Caki2 (cell line): ENCODE measurements around the gene PTPRM. TPM values are rescaled to one million over a fixed set of nuclear protein-coding genes. Genes with fewer than 3 reads are reported as not detected.

Source experiments
- DNase-seq: peaks from one replicate; pipeline ENCODE4 v3.0.0-alpha.2; 2015; ENCODE audit warnings: low read depth
- in situ Hi-C: cut with HindIII; loops from 2 replicates; pipeline ENCODE4 v1.10.0; 2016; ENCODE audit warnings: low sequenced_read_pairs, low pct_unique_long_range_greater_than_20kb, mixed read lengths
- total RNA-seq: library from RNA; depleted of rRNA; stranded (reverse); fragments of >200 nt; shearing (Covaris generic); gene quantifications from 2 replicates; pipeline ENCODE4 v1.2.3, GENCODE V29; 2014; ENCODE audit warnings: low replicate concordance

PTPRM gene
- total RNA-seq, 1 experiment from 2014 or later: 29.1 TPM

DNA sequence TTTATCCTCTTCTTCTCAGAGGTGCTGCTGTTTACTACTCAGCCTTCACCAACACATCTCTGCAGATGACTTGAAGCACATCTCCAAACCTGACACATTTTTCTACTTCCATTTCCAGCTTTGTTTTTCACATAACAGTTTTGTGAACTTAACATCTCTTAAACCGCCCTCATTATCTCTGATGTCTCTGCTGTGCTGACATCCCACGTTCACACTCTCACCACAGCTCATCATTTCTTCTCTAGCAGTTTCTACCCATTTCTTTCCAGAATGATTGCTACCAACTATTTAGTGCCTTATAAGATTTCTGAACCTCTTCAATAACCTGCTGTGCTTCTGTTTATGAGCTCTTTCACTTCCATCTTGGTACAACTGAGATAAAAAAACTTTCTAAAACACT, 238.0 kb downstream of the PTPRM start:
- in situ Hi-C loops: no loop called here
- DNase-seq: no peak

DNA sequence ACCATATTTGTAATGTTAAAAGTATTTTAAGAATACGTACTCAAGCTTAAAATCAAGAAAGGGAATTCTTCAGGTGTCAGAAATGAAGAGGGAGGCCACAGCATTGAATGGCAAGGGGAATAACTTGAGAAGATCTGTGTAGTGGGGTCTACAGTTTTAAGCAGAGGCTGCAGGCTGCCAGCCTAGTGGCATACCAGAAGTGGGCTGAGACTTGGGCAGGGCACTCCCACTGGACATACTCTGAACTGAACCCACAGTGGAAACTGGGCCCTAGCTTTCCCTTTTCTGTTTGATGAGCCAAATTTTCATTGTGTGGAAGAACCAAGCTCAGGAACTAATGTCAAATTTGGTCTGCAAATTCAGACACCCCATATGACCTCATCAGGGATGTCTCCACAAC, 238.8 kb downstream of the PTPRM start:
- DNase-seq: no peak
- in situ Hi-C loops: no loop called here

DNA sequence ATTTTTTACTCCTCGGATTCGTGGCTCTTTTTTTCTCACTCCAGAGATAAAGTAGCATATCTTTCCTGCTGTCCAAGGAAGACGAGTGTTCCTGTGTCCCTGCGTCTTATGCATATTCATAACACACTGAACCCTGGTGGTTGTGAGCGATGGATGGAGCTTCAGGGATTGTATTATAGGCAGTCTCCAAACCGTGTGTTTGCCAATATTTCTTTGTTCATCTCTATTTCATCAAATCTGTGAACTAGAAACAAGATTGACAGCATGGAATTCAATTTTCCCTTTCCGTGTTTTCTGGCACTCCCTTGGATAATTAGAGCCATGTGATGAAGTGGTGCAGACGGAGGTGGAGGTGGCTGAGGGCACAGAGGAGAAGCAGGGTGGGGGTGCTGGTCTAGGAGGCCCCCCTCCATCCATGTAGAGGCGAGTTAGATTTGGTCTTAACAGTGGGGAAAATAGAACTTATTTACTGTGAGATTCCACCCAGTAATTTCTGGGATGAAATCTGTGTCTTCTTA, 240.9 kb downstream of the PTPRM start:
- in situ Hi-C loops: no loop called here
- no peak for DNase-seq

DNA sequence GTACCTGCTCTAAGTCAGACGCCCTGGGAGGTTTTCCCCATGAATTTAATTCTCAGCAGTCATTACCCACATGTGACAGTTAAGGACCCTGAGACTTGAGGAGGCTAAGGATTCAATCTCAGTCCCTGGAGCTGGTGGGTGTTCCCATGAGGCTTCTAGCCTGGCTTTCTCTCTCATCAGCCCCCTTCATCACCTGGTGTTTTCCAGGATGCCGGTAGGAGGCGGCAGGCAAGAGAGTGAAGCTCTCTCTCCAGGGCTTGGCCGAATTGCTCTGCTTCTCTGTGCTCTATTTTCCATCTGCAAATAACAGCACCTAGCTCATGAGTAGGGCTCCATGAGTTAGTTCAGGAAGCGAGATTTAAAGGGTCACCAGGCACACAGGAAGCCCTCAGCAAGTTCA, 241.9 kb downstream of the PTPRM start:
- in situ Hi-C loops: no loop called here
- no peak for DNase-seq

DNA sequence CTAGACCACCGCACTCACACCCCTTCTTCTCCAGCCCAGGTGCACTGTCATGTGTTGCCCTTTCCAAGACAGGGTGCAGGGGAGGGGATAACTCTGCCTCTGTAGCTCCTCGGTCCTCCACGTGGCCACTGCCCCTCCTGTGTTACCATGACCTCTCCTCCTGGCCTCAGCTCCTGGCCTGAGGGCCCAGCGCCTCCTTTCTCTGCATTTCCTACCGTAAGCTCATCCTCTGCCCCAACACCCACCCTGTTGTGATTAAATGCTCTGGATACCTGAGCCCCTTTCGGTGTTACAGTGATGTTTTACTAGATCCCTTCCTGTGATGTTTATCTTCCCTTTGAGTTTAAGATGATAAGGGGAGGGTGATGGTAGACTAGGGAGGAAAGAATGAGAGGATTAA, 242.3 kb downstream of the PTPRM start:
- in situ Hi-C loops: no loop called here
- DNase-seq: no peak

DNA sequence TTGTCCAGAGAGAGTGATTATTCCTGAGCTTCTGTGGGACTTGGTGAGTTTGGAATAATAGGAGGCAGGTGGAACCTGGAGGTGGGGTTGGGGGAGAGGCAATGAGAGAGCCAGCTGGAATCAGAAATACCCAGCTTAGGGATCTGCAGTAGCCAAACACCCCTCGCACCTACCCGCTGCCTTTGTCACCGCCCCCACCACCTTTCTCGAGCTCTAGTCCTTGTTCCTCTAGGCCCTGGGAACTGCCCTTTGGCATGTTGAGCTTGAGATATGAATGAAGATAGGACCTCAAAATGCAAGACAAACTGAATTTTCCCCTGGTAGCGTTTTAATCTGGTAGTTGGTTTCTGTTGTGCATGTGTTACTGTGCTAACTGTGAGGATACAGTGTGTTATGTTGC, 242.9 kb downstream of the PTPRM start:
- in situ Hi-C loops: no loop called here
- no peak for DNase-seq

DNA sequence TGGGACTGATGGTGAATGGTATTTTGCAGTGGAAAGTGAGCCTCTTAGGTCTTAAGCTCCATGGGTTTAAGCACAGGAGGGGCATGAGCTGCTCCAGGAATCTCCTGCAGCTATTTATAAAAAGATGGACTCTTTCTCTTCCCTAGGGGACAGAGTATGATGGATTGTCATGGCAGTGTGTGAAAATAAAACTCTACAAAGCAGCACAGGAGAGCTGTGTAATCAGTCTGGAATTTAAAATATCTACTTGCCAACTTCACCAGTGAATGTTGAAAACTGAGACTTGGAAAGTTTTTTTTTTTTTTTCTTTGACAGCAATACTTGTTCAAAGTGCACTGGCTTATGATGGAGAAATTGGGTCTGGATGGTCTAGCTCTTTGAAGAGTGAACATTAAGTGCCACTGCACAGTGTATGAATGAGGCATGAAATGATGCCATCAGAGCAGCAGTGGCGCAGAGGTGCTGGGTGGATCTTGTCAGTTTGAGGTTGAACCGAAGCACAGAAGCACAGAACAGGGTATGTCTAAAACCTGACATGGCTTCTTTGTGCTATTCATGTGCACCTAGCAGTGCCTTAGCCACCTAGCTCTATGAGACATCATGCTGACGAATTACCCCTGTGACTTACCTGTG, 245.4 kb downstream of the PTPRM start:
- in situ Hi-C loops: no loop called here
- peak; percentile 67 for DNase-seq

DNA sequence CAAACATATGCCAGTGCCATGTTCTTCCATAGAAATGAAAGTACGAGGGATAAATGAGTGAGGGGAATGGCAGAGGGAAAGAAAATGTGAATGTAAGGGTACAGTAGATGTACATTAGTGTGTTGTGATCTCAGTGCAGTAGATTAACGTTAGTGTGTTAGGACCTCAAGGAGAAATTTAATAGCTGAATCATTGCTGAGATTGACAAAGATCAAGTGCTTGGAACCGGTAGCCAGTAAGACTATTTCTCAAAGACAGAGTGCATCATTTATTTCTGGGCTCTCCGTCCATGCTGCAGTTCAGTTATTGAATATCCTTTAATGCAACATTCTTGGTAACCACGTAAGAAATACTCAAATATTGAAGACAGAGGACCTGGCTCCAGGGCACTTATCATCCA, 246.0 kb downstream of the PTPRM start:
- in situ Hi-C loops: no loop called here
- DNase-seq: no peak

DNA sequence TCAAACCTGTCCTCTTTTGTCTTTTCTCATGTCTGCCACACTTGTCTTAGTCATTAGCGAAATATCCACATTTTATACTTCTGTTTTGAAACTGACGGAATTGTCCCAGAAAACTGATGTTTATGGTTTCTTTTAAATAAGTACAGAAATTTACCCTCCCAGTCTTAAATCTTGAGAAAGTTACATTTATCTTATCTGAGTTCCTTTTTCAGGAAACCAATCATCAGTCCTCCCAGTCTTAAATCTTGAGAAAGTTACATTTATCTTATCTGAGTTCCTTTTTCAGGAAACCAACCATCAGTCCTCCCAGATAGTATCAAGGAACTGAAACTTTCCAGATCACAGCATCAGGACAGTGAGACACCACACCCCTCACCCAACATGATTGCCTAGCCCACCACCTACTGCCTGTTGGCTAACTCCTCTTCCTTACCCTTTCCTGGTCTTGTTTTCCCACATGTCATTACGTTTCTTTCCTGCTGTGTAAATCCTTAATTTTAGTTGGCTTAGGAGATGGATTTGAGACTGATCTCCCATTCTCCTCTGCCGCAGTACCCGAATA, 247.7 kb downstream of the PTPRM start:
- in situ Hi-C loops: no loop called here
- peak; percentile 2 for DNase-seq

DNA sequence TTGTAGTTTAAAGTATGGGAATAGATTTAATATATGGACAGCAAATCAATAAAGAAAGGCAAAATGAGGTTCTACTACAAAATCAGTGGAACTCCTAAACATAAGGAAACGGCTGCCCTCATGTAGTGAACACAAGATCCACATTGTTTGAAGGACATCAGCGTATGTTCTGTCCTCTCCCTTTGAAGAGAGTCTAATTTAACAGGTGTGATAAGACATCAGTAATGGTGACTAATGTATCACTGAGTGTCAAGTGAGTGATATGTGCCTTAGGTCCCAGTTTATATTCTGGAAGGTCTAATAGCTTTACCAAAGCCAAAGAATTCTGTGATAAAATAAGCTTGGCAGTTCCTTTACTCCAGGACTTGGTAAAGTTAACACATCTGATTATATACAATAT, 248.7 kb downstream of the PTPRM start:
- DNase-seq: no peak
- in situ Hi-C loops: no loop called here

DNA sequence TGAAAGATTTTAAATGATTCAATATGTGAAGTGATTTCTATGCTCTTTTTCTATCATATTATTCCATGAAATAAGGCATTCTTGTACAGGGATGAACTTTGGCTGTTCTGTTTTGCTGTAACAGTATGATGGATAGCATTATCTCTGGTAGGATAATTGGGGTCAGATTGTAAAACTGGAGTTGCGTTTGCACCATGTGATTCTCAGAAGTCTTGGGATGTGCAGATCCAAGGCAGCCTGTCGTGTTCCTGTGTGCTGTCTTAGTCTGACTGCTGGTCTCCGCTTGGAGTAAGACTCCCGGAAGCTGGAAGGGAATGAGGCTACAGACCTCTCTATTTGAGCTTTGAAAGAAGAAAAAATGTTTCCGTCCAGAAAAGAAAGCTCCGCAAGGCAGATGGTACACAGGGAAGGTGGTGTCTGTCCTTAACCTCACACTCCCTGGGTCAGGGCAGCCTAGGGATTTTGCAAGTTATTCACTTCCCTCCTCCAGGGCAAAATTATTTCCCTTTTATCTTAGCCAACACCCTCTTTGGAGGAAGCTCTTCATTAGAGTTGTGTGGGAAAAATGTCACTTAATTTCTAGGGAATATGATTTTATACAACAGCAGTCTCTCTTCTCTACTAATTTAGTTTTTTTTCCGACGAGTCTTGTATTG, 250.6 kb downstream of the PTPRM start:
- in situ Hi-C loops: no loop called here
- no peak for DNase-seq

DNA sequence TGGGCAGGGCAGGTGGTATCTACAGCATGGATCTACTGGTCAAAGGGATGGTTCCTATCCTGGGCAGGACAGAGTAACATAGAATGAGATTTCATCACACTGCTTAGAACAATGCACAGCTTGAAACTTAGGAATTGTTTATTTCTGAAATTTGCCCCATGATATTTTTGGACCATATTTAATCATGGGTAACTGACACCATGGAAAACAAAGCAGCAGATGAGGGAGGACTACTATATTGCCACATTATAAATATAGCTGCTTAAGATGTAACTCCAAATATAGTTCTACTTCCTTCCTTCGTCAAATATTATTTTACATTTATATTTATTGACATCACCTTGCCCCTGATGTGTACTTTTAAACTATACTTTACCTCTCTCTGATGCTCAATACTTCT, 254.7 kb downstream of the PTPRM start:
- in situ Hi-C loops: no loop called here
- no peak for DNase-seq

DNA sequence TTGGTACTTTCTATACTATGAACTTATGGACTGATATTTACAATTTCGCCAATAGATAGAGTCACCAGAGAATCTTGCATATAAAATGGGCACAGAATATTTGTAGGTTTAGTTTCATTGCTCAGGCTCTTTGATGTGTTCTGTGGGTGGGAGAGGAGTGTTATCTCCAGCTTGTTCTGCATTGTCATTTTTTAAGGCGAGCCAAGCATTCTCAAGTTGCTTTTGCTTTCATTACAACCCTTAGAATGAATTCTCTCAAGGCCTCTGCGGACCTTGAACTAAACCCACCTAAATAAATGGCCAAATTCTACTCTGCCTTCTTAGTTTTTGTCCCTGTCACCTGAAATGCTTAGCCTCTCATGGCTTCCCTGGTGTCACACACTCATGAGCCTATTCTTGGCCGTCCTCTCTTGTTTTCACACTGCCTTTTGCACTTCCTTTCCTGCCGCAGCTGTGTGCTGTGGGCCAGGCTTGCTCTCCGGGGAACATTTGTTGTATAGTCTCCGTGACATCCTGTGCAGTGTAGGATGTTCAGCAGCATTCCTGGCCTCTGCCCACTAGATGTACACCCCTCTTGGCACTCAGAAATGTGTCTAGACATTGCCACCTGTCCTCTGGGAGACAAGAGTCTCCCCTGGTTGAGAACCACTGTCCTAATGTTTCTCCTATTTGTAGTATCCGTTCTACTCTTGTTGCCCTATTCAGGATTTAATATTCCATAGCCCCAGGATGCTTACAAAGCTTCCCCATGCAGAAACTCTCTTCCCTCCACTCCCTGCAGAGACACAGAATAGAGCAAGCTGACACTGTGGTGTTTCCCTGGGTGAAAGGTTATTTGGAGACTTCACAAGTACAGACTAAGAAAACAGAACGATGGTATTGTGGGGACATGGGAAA, 255.6 kb downstream of the PTPRM start:
- DNase-seq: no peak
- in situ Hi-C loops: no loop called here

DNA sequence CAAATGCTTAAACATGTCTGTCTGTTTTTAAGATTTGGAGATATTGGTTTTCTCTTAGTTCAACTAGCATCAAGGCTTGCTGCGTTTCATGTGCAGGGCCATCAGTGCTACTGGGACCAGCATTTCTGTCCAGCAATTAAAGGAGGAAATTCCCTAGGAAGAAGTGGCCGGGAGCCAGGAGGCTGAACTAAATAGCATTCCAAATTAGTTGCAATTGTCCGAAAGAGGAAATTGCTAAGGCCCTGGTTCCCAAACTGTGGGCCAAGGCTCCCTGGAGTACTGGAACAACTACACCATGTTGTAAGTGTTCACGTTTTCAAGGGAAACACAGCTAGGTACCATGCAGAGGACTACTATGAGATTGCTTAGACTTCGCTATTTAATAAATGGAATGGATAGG, 257.9 kb downstream of the PTPRM start:
- in situ Hi-C loops: no loop called here
- DNase-seq: no peak

DNA sequence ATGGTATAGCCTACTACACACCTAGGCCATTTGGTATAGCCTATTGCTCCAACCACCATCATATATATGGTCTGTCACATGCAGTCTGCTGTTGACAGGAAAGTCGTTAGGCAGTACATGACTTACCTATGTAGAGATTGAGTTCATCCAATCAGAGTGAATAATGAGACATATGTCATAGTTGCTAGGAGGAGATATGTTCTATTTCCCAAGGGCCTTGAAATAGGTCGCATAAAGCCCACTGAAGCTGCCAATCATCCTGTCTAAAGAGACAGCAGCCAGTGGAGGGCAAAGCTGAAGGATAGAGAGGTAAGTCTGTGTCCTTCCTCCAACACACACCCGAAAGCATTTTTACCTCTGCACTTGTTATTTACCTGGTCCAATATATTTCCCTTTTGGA, 263.4 kb downstream of the PTPRM start:
- peak; percentile 13 for DNase-seq
- in situ Hi-C loops: no loop called here

DNA sequence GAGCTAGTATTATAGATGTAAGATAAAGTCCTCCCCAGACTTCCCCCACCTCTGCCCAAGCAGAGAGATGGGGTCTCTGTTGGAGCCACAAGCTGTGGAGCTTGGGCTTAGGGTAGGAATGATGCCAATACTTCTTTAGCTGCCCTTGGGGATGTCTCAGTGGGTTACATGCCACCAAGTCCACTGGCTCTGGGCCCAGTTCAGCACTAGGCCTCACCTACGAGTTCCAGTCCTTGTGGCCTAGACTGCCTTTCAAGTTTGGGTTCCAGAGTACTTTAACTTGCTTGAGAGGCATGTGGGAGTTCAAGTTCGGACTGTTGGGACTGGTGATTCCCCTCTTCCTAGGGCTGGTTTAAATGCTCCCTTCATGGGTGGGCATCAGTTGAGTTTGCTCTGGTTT, 272.4 kb downstream of the PTPRM start:
- in situ Hi-C loops: no loop called here
- no peak for DNase-seq

DNA sequence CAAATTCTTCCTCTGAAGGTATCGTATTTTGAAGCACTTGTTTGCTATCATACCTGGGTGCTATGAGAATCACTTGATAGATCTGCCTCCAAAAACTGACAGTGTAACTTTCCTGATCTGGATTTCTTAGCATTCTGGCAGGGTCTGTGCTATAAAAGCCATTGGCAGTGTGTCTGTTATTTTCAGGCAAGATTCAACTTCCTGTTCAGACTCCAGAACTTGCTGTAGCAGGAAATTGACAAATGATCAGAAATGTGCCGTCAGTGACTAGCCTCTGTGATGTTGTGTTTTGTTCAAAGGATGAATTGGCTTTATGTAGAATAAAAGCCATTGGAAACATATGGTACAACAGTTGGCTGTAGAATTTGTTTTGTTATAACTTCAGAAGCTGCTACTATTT, 273.3 kb downstream of the PTPRM start:
- no peak for DNase-seq
- in situ Hi-C loops: no loop called here

DNA sequence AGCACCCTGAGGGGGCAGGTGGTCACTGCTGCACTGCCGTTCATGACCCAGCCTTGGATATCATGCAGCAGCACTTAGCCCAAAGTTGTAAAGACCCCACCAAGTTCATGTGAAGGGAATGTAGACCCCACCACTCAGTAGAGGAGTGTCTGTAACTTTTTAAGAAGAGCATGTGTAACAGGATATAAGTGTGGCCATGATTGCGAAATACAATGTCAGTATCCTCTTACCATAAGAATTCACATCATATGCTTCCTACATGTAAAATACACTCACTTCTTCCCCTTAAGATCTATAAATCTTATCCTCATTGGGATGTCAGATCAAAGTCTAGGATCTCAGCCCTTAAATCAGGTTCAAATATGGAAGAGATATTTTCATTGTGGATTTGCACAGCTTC, 276.9 kb downstream of the PTPRM start:
- DNase-seq: no peak
- in situ Hi-C loops: no loop called here

DNA sequence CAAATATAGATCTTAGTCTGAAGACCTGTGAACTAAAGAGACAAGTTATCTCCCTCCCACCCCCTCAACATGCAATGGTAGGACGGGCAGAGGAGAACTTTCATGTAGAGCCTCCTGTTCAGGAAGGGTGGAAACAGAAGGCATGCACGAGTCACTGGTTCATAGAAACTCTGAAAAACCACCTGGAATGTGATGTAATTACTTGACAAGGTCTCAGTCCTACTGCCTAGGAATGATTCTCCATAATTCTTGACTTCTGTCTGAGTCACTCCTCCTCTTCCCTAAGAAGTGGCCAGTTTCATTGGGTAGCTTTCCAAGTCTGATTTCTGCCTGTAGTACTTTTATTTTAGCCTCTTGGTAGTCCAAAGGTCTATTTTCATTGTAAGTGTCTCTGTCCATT, 277.3 kb downstream of the PTPRM start:
- in situ Hi-C loops: no loop called here
- no peak for DNase-seq
